DOHH2 (cell line): ENCODE results near the gene SNX13.

Source experiments
- CTCF ChIP-seq: fragments of 200-600 bp; sonication (generic); IDR thresholded peaks from one replicate; pipeline ENCODE4 v1.5.1; 2014; ENCODE audit warnings: antibody characterized with exemption, mild to moderate bottlenecking, low read depth, low read length; ENCODE audit not compliant: poor library complexity, severe bottlenecking
- EZH2phosphoT487 ChIP-seq: fragments of 200-600 bp; sonication (generic); IDR thresholded peaks from 2 replicates; pipeline ENCODE4 v1.6.1; 2017; ENCODE audit warnings: borderline replicate concordance, mild to moderate bottlenecking, antibody characterized with exemption, low read length, moderate library complexity, mixed read lengths

DNA sequence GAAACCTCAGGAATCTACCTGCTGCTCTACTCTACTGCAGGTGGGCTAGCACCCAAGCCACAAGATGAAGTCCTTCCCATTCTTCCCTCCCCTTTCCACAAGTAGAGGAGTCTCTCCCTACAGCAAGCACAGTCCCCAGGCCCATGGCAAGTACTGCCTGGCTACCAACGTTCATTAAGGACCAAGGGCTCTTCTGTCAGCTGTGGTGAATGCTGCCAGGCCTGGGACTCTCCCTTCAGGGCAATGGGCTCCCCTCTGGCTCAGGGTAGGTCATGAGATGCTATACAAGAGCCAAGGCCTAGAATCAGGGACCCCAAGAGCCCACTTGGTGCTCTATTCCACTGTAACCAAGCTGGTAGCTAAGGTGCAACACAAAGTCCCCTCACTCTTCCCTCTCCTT lies 39.8 kb downstream of the SNX13 start:
- TF ChIP-seq CTCF (no peak), EZH2phosphoT487 (no peak)
